ENCODE results near the gene AFF1.
A peak's percentile ranks its signal among the peaks of the same experiment; 100 is the strongest.

Gene AFF1

DNA sequence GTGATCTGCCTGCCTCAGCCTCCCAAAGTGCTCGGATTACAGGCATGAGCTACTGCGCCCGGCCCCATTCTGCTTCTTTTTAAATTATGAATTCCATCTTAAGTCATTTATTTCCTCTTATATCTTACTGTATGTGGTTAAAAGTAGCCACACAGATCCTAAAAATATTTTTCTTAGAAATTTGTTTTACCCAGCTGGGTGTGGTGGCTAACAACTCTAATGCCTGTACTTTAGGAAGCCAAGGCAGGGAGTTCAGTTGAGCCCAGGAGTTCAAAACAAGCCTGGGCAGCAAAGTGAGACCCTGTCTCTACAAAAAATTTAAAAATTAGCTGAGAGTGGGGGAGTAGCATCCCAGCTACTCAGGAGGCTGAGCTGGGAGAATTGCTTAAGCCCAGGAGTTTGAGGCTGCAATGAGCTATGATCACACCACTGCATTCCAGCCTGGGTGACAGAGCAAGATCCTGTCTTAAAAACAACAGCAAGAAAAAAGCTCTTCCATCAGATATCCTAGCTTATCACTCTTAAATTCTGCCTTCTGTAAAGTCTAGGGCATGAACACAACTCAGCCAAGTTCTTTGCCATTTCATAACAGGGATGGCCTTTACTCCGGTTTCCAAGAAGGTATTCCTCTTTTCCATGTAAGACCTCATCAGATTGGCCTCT lies 15.1 kb upstream of the AFF1 start:
- no peak for DNase-seq

DNA sequence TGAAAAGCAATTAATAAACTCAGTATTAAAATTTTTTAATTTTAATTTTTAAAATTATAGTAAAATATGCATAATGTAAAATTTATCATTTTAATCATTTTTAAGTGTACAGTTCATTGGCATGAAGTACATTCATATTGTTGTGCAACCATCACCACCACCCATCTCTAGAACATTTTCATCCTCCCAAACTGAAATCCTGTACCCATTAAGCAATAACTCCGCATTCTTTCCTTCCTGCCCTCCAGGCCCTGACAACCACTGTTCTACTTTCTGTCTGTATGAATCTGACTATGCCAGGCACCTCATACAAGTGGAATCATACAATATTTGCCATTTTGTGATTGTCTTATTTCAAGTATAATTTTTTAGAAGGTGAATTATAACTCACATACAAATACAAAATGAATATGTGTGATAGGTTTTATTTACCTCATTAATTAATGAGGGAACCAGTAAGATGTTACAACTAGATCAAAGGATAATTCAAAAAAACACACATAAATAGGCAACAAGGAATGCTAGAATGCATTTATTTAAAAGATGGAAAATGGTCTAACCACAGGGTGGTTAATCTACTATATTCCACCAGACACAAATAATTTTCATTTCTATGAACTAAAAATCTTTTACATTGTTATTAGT lies 13.1 kb upstream of the AFF1 start:
- DNase-seq, result no peak

DNA sequence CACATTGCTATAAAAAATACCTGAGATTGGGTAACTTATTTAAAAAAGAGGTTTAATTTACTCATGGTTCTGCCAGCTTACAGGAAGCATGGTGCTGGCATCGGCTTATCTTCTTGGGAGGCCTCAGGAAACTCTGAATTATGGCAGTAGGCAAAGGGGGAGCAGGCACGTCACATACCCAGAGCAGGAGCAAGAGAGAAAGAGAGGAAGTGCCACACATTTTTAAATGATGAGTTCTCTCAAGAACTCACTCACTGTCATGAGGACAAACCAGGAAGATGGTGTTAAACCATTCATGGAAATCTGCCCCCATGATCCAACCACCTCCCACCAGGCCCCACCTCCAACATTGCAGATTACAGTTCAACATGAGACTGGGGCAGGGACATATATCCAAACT lies 10.0 kb upstream of the AFF1 start:
- DNase-seq, result no peak

DNA sequence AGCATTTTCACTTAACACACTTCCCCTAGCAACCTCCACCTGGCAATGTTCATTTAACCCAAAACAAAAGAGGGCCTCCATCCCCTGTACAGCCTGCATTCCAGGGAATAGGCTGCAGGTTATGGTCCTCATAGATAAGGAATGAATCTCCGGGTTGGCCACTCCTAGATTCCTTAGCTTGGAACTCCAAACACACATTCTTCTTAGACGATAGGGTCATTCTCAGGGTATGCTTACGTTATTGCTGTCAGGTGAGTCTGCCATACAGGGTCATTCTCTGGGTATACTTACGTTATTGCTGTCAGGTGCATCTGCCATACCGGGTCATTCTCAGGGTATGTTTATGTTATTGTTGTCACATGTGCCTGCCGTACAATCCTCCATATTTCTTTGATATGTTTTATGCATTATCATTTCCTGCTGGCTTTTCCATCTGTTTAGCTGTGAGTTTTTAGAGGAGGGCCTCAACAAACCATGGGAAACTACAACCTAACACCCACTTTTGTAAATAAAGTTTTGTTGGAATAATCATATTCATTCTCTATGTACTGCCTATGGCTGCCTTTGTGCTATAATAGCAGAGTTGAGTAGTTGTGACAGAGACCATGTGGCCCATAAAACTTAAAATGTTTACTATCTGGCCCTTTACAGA lies 8.2 kb upstream of the AFF1 start:
- DNase-seq, result no peak

DNA sequence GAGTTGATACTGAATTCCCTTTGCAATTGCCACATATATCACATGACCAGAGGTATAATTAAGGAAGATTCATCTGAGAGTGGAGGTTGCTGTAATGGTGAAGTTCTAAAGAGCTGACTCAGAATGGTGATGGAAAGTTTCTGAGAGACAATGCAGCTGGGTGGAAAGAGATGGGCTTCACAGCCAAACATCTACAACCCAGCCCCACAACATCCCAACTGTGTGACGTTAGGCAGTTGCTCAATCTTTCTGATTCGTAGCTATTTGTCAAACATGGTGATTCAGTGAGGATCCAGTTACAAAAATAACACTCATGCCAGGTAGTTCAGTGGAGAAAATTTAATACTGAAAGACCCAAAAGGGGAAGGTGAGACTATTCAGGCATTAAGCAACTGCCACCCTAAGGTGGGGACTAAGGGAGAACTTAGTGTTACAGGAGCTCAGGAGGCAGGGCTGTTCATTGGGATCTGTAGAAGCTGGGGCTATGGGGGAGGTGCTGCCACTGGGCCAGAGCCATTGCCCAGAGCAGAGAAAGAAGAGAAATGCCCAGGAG lies 6.9 kb upstream of the AFF1 start:
- no peak for DNase-seq

DNA sequence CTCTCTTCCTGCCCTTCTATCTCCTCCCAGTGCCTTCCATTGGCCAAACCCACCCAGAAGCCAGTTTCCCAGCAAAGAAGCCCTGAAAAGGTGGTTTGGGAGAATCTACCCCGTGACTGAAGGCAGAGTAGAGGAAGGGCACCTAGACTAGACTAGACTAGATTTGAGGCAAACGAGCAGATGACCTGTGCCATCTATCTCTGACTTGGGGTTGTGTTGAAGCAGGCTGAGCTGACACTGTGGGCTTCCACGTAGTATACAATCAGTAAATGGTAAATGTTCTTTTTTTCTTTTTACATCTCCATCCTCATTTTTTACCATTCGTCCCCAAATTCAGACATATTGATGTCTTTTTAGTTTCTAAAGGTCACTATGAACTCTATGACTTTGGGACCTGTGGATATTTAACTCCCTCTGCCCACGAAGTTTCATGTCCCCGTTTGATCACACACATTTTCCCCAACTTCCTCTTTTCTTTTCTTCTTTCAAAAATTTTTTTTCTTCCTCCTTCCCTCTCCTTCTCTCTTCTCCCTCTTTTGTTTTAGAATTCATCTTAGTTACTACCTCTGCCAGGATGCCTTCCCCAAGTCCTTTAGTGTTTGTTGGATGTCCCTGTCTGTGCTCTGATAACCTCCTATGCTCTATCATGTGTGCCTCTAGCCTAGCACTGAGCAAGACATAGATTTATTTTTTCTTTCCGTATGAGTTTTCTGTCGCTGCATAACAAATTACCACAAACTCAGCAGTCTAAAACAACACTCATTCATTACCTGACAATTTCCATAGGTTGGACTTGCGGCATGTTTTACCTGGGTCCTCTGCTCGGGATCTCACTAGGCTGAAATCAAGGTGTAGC lies 6.2 kb upstream of the AFF1 start:
- DNase-seq, result no peak

DNA sequence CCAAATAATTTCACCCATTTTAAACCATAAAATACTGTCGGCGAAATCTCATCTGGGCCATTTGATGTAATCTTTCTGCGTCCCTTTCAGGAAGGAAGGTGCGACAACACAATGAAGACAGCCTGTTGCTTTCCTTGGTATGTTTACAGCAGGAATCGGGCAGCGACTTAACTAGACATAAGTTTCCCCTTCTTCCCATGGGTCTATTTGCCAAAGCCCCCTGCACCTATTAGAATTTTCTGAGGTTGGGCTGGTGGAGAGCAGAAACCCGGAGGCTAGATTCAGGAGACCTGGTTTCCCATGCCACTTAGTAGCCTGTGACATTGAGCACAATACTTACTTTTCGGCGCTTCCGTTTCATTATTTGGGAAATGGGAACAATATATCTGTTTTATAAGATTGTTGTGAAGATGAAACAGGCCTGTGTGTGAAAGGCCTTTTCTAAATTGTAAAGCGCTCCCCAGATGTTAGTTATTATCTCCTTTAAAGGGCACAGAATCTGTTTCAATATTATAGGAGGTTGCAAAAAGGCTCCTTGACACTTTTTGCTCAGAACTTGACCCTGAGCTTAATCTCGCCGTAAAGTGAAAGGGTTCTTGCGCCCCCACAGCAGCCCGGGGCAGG lies 552 bp upstream of the AFF1 start:
- no peak for DNase-seq

DNA sequence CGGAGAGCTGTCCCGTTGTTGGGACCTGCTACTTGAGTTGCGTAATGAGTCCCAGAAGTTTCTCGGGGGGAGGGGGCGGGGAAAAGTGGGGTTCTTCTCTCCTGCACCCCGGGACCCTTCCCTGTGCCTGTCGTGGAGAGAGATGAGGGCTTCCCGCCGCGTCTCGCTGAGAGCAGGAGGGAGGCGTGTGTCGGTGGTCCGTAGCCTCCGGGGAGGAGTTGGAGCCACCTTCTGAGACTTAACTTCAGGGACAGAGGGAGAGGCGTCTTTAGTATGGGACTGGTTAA lies 698 bp downstream of the AFF1 start:
- DNase-seq, result no peak

DNA sequence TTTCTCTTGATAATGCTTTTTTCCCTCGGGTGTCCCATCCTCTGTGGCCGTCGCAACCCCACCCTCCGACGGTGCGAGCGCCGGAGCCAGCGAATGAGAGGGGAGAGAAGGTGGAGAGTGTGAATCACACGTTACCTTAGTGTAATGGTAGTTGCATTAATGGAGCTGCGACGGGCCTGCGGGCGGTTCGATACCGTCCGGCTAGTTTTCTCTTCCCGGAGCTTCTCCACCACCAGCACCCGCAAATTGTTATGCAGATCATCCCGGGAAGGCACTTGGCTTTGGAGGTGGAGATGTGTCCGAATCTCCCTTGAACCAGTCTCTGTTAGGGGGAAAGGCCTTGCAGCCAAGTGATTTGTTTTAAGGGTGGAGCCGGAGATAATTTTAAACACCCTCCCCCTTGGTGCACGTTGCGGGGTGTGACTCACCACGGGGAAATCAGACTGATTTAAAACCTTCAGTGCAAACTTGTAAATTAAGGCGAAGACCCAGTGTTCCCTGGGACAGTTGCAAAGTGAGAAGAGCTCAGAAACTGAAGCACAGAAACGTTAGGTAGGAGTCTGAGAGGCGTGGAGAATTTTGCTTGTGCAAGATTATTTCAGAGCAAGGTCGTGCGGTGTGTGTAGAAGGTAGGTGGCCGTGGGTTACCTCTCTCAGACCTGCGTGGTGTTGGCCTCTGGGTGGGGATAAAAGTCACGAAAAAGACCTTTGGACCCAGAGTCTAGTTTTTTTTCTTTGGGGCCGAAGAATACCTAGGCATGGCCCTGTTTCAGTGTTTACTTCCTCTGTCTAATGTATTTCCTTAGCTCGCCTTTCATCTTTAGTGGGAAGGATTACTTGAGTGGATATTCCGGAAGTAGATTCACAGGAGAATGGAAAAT lies 1.3 kb downstream of the AFF1 start:
- peak; percentile 76 for DNase-seq

DNA sequence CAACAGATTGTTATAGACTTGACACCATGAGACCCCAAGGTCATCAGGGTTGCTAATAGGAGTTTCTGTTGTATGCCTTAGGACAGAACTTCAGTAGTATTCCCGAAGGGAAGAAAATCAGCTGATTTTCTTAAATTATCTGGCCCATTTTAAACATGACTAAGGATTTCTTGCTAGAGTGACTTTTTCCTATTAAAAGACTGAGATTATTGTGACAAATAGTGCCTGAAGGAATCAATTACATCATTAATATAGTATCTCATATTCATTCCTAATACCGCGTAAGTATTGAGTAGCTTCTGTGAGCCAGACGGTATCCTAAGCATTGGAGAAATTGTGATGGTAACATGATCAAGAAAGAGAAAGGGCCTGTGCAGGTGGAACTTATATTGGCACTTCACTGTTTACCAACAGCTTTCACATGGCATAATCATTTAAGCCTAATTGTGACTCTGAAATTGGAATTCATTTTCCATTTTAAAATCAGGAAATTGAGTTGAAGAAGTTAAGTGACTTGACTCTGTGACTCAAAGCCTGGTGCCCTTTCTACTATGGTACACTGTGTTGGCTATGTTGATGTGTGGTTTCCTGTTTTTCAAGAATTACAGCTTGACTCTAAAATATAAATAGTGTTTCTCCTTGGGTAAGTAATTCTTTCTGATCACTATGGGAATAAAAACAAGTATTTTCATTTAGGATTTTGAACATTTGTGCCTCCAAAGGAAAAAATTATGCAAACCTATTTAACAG lies 4.1 kb downstream of the AFF1 start:
- no peak for DNase-seq

DNA sequence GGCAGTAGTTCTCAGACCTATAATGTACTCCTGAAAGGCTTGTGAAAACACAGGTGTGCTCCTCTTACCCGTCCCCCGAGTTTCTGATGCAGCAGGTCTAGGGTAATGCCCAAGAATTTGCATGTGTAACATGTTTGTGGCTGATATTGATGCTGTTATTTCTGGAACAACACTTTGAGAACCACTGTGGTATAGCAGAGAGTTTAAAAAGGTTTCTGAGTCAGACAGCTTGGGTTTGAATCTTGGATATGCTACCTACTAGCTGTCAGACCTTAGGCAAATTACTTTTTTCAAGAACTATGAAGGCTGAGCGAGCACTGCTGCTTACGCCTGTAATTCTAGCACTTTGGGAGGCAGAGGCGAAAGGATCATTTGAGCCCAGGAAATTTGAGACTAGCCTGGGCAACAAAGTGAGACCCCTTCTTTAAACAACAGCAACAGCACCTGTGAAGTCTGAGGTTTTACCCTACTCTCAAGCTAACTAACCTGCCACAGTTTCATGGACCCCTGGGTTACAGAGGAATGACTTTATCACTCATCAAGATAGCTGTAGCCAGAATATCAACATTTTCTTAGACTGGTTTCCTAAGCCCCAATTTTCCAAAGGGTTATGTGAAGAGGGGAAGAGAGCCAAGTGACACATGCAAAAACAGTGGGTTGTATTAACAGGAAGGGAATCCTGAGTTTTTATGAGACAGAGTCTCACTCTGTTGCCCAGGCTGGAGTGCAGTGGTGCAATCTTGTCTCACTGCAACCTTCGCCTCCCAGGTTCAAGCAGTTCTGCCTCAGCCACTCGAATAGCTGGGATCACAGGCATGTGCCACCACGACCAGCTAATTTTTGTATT lies 5.1 kb downstream of the AFF1 start:
- DNase-seq, result peak; percentile 82

DNA sequence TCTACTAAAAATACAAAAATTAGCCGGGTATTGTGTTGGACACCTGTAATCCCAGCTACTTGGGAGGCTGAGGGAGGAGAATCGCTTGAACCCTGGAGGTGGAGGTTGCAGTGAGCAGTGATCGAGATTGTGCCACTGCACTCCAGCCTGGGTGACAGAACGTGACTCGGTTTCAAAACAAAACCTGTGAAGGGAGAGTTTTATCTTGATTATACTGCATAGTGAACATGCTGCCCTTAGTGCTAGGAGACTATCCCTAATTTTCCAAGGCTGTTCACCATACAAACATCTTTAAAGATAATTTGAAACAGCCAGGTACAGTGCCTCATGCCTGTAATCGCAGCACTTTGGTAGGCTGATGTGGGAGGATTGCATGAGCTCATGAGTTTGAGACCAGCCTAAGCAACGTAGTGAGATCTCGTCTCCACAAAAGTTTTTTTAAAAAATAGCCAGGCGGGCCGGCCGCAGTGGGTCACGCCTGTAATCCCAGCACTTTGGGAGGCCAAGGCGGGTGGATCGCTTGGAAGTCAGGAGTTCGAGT lies 6.2 kb downstream of the AFF1 start:
- DNase-seq, result no peak

DNA sequence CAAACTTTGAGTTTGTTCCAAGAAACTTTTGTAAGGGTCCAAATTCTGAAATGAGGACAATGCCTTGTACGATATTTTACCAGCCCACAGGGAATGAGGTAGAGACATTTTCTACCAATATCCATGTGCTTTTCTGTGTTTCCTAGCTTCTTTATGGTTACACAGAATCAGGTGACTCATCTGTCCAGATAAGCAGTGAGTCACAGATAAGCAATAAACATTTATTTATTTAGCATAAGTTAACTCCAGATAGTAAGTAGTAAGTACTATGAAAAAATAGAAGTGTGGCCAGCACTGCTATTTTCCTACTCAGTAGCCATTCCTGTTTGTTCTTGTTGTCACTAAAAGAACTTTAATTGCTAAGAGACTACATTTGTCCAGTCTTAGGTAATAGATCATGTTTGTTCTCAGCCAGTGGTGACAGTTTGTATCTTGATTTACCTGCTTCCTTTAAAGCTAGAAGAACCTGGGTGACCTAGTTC lies 7.4 kb downstream of the AFF1 start:
- DNase-seq, result no peak

DNA sequence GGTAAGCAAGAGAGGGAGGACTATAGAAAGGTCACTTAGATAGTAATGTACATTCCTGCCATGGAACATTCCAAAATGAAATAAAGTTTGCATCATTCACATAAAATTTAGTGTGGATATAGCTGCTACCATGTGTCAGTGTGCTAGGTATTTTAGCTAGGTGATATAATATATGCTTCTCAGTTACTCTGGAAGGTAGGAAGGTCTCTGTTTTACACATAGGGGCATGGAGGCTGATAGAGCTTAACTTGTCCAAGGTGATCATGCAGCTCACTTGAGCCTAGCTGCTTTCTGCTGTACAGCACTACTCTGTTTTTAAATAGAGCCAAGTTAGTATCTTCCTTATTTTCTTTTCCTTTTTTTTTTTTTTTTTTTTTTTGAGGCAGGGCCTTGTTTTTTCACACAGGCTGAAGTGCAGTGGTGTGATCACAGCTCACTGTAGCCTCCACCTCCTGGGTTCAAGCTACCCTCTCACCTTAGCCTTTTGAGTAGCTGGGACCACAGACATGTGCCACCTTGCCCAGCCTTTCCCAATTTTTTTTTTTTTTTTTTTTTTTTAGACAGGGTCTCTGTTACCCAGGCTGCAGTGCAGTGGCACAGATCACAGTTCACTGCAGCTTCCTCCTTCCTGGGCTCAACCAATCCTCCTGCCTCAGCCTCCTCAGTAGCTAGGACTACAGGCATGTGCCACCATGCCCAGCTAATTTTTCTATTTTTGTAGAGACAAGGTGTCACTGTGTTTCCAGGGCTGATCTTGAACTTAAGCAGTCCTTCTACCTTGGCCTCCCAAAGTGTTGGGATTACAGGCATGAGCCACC lies 10.4 kb downstream of the AFF1 start:
- DNase-seq, result no peak

DNA sequence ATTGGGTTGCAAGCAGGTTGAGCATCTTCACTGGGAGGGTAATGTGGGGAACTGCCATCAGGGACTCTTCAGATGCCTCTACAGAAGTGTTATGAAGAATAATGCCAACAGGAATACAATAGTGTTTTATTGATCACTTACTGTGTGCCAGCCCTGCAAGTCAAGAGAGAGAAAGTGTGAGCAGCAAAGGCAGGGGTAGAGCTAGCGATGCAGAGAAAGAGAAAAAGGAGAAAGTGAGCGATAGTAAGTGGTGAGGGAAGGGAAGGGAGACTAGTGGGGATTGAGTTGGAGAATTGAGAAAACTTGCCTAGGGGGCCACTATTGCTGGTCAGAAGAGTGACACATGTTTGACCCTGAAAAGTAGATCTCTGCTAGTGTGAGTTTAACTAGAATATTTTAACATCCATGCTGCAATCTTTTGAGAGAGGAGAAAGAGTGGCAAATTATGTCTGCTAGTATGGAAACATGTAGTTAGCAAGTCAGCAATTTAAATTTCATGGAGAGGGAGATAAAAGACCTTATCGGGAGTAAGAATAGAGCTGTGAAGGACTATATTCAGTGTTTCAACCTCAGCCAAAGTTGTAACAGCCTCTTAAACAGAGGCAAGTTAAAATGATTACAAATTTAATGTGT lies 12.2 kb downstream of the AFF1 start:
- no peak for DNase-seq

DNA sequence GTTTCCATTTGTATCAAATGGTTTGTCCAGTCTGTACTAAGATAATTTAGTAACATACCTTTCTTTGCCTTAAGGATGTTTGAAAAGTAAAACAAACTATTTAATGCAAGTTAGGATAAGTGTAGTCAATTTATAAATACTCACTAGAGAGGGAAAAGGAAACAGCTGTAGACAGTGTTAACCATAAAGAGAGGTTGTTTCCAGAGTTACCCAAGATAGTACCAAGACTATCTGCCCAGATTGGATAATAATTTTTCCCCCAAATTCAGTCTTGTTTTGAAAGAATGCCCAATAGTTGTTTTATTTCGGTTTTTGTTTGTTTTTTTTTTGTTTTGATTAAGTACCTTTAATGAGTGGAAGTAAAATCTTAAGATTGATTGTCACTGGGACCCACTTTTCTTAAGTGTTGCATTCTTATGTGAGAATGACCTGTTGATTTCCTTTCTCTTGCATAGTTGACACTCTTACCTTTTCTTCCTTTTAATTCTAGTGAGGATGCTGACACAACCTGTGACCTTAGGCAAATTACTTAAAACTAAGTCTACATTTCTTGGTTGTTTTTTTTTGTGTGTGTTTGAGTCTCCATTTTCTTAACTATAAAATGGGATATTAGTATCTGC lies 12.8 kb downstream of the AFF1 start:
- DNase-seq, result no peak

DNA sequence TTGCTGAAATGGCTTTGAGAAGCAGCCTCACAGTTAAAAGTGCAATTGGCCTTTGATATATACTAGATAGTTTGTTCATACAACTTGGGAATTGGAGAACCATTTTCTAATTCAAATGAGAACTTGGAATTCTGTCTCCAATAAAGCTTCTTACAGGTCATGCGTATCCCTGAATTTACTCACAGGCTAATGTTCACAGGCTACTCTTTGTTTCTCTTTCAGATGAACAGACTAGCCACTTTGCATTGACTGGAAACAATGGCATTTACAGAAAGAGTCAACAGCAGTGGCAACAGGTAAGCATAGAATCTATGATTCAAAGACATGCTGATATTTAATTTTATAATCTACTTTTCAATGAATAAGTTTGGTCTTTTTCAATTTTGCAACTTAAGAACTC lies 13.5 kb downstream of the AFF1 start:
- no peak for DNase-seq

Data from RPMI8226 (cell line).